ENCODE measurements around the gene TFF1.

- TF ChIP-seq GLIS3 (CRISPR knock-in tag; IDR thresholded peaks at IDR 0.05) (no peak), ARNTL (CRISPR knock-in tag; IDR thresholded peaks at IDR 0.05; ENCODE audit: borderline replicate concordance, low read depth) (no peak), CREB5 (CRISPR knock-in tag; IDR thresholded peaks at IDR 0.05; ENCODE audit: low read depth) (no peak), RARB (CRISPR knock-in tag; IDR thresholded peaks at IDR 0.05) (no peak), CSRNP3 (CRISPR knock-in tag; IDR thresholded peaks at IDR 0.05) (no peak), ESRRG (CRISPR knock-in tag; IDR thresholded peaks at IDR 0.05) (no peak), PATZ1 (CRISPR knock-in tag; IDR thresholded peaks at IDR 0.05; ENCODE audit: borderline replicate concordance) (no peak)
Observed at GRCh38 chr21:42373196-42373907, 7.0 kb upstream of the TFF1 start.

Data from SK-N-SH treated with all-trans-retinoic acid at 6 μM for 48 hours (cell line).